IPS-18a (cell line): Measurements from ENCODE around the gene GATAD2A.

Source experiments
- H3K27ac ChIP-seq: one replicate; pipeline ENCODE4 v1.5.1; 2013; ENCODE audit warnings: low read length
- H3K27me3 ChIP-seq: one replicate; pipeline ENCODE4 v1.6.1; 2013; ENCODE audit warnings: mild to moderate bottlenecking, low read length; ENCODE audit not compliant: control insufficient read depth, insufficient read depth
- H3K36me3 ChIP-seq: one replicate; pipeline ENCODE4 v1.6.1; 2013; ENCODE audit warnings: low read depth, low read length; ENCODE audit not compliant: control insufficient read depth
- H3K4me1 ChIP-seq: one replicate; pipeline ENCODE4 v1.6.1; 2013; ENCODE audit warnings: low read depth, low read length; ENCODE audit not compliant: control insufficient read depth
- H3K4me3 ChIP-seq: one replicate; pipeline ENCODE4 v1.5.1; 2013; ENCODE audit warnings: low read length
- H3K9ac ChIP-seq: one replicate; pipeline ENCODE4 v1.6.1; 2013; ENCODE audit warnings: mild to moderate bottlenecking, low read length, moderate library complexity
- H3K9me3 ChIP-seq: one replicate; pipeline ENCODE4 v1.6.1; 2013; ENCODE audit warnings: low read depth, low read length; ENCODE audit not compliant: control insufficient read depth

GATAD2A gene

GRCh38 chr19:19554074-19555023 lies 148.9 kb downstream of the GATAD2A start:
- H3K4me3 ChIP-seq = no peak overlapping the region
- H3K27me3 ChIP-seq = no peaks in the 10 kb centered on the region
- H3K4me1 ChIP-seq = no peaks in the 10 kb centered on the region
- H3K27ac ChIP-seq = no peak overlapping the region
- H3K36me3 ChIP-seq = no peaks in the 10 kb centered on the region
- no peak overlapping the region for H3K9ac ChIP-seq
- H3K9me3 ChIP-seq = no peaks in the 10 kb centered on the region

GRCh38 chr19:19558055-19558454 lies 152.6 kb downstream of the GATAD2A start:
- Histone ChIP-seq H3K9ac (no peak overlapping the region), H3K9me3 (no peaks in the 10 kb centered on the region), H3K4me1 (no peaks in the 10 kb centered on the region), H3K27ac (no peak overlapping the region), H3K4me3 (no peak overlapping the region), H3K36me3 (no peaks in the 10 kb centered on the region), H3K27me3 (no peaks in the 10 kb centered on the region)
